Measurements from ENCODE around the gene CFAP299. TPM values are rescaled to one million over a fixed set of nuclear protein-coding genes. Genes with fewer than 3 reads are reported as not detected.
A peak's percentile ranks its signal among the peaks of the same experiment; 100 is the strongest.

Gene CFAP299
- total and polyA plus RNA-seq, 9 of the 15 experiments (the other 6 are each of a cell fraction or from before 2014, with no cell fraction given), result 0.09 to 3.0 (median 0.76) TPM

DNA sequence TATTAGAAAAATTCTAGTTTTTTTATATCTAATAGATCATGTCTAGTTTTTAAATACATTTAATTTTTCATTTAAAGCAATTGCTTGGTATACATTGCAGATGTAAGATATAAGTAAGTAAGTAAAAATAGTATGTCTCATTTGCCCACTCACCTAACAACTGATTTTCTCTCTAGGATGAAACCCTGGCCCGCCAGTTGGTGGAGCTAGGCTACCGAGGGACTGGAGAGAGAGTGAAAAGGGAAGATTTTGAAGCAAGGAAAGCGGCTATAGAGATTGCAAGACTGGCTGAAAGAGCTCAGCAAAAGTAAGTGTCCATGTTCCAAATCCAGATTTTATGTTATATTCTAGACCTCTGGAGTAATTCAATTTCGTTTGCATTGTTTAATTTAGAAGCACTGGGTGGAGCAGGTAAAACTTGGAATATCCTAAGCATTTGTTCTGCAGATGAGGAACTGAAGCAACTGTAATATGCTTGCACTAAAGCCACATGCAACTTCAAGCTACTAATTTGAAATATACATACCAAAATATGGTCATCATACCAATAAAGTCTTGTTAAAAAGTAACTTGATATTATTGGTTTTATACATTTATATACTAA, 27.1 kb downstream of the CFAP299 start (continued):
- TF ChIP-seq, protein P1, sequence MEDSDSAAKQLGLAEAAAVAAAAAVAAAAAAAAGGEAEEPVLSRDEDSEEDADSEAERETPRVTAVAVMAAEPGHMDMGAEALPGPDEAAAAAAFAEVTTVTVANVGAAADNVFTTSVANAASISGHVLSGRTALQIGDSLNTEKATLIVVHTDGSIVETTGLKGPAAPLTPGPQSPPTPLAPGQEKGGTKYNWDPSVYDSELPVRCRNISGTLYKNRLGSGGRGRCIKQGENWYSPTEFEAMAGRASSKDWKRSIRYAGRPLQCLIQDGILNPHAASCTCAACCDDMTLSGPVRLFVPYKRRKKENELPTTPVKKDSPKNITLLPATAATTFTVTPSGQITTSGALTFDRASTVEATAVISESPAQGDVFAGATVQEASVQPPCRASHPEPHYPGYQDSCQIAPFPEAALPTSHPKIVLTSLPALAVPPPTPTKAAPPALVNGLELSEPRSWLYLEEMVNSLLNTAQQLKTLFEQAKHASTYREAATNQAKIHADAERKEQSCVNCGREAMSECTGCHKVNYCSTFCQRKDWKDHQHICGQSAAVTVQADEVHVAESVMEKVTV (CRISPR knock-in tag; IDR thresholded peaks at IDR 0.05), result peak; percentile 70
- TF ChIP-seq CBX5 (IDR thresholded peaks at IDR 0.05; ENCODE audit: borderline replicate concordance, low read depth) (no peak), TFAM (CRISPR knock-in tag; conservative IDR thresholded peaks at IDR 0.05) (no peak), ZKSCAN8 (CRISPR knock-in tag; IDR thresholded peaks at IDR 0.05) (no peak), HOXB6 (CRISPR knock-in tag; IDR thresholded peaks at IDR 0.05; ENCODE audit: borderline replicate concordance) (no peak), ZNF184 (CRISPR knock-in tag; IDR thresholded peaks at IDR 0.05) (no peak), ZNF644 (tag; IDR thresholded peaks at IDR 0.05; ENCODE audit: low read depth) (no peak), SMC3 (conservative IDR thresholded peaks at IDR 0.05; ENCODE audit: insufficient read depth, low read depth, low read length) (peak; percentile 57), TSC22D4 (tag; IDR thresholded peaks at IDR 0.05) (no peak)
- TF ChIP-seq, protein P2, sequence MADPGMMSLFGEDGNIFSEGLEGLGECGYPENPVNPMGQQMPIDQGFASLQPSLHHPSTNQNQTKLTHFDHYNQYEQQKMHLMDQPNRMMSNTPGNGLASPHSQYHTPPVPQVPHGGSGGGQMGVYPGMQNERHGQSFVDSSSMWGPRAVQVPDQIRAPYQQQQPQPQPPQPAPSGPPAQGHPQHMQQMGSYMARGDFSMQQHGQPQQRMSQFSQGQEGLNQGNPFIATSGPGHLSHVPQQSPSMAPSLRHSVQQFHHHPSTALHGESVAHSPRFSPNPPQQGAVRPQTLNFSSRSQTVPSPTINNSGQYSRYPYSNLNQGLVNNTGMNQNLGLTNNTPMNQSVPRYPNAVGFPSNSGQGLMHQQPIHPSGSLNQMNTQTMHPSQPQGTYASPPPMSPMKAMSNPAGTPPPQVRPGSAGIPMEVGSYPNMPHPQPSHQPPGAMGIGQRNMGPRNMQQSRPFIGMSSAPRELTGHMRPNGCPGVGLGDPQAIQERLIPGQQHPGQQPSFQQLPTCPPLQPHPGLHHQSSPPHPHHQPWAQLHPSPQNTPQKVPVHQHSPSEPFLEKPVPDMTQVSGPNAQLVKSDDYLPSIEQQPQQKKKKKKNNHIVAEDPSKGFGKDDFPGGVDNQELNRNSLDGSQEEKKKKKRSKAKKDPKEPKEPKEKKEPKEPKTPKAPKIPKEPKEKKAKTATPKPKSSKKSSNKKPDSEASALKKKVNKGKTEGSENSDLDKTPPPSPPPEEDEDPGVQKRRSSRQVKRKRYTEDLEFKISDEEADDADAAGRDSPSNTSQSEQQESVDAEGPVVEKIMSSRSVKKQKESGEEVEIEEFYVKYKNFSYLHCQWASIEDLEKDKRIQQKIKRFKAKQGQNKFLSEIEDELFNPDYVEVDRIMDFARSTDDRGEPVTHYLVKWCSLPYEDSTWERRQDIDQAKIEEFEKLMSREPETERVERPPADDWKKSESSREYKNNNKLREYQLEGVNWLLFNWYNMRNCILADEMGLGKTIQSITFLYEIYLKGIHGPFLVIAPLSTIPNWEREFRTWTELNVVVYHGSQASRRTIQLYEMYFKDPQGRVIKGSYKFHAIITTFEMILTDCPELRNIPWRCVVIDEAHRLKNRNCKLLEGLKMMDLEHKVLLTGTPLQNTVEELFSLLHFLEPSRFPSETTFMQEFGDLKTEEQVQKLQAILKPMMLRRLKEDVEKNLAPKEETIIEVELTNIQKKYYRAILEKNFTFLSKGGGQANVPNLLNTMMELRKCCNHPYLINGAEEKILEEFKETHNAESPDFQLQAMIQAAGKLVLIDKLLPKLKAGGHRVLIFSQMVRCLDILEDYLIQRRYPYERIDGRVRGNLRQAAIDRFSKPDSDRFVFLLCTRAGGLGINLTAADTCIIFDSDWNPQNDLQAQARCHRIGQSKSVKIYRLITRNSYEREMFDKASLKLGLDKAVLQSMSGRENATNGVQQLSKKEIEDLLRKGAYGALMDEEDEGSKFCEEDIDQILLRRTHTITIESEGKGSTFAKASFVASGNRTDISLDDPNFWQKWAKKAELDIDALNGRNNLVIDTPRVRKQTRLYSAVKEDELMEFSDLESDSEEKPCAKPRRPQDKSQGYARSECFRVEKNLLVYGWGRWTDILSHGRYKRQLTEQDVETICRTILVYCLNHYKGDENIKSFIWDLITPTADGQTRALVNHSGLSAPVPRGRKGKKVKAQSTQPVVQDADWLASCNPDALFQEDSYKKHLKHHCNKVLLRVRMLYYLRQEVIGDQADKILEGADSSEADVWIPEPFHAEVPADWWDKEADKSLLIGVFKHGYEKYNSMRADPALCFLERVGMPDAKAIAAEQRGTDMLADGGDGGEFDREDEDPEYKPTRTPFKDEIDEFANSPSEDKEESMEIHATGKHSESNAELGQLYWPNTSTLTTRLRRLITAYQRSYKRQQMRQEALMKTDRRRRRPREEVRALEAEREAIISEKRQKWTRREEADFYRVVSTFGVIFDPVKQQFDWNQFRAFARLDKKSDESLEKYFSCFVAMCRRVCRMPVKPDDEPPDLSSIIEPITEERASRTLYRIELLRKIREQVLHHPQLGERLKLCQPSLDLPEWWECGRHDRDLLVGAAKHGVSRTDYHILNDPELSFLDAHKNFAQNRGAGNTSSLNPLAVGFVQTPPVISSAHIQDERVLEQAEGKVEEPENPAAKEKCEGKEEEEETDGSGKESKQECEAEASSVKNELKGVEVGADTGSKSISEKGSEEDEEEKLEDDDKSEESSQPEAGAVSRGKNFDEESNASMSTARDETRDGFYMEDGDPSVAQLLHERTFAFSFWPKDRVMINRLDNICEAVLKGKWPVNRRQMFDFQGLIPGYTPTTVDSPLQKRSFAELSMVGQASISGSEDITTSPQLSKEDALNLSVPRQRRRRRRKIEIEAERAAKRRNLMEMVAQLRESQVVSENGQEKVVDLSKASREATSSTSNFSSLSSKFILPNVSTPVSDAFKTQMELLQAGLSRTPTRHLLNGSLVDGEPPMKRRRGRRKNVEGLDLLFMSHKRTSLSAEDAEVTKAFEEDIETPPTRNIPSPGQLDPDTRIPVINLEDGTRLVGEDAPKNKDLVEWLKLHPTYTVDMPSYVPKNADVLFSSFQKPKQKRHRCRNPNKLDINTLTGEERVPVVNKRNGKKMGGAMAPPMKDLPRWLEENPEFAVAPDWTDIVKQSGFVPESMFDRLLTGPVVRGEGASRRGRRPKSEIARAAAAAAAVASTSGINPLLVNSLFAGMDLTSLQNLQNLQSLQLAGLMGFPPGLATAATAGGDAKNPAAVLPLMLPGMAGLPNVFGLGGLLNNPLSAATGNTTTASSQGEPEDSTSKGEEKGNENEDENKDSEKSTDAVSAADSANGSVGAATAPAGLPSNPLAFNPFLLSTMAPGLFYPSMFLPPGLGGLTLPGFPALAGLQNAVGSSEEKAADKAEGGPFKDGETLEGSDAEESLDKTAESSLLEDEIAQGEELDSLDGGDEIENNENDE (IDR thresholded peaks at IDR 0.05; ENCODE audit: low read depth, low read length), result no peak

Measured in K562 (cell line).